Aorta (tissue), 5 donors: Measurements from ENCODE around the gene FBP1. TPM values are rescaled to one million over a fixed set of nuclear protein-coding genes. Genes with fewer than 3 reads are reported as not detected.

Experiments used
- ATAC-seq: fragments of 200-7000 bp; cut with Tn5 transposase; one replicate; pipeline ENCODE4 v1.9.1; 2022; ENCODE audit warnings: moderate library complexity; ENCODE audit not compliant: low FRiP score
- DNase-seq, 2 donors: peaks; one replicate each; pipeline ENCODE4 v3.0.0-alpha.2; 2020
- H3K27ac ChIP-seq, 2 donors: one replicate each; pipeline ENCODE4 v1.5.1; 2013; ENCODE audit warnings: low read length in 2 of 2, mild to moderate bottlenecking in 2 of 2, moderate library complexity in 2 of 2, control low read depth in 1 of 2, inconsistent platforms in 1 of 2, low read depth in 1 of 2
- H3K27me3 ChIP-seq, 2 donors: one replicate each; pipeline ENCODE4 v1.6.1; 2013; ENCODE audit warnings: control low read depth in 1 of 2, low read length in 1 of 2, mild to moderate bottlenecking in 1 of 2, moderate library complexity in 1 of 2; ENCODE audit not compliant: insufficient read depth in 2 of 2, control insufficient read depth in 1 of 2
- H3K36me3 ChIP-seq, 2 donors: one replicate each; pipeline ENCODE4 v1.6.1; 2013; ENCODE audit warnings: control low read depth in 1 of 2, low read length in 1 of 2, mild to moderate bottlenecking in 1 of 2; ENCODE audit not compliant: insufficient read depth in 2 of 2, control insufficient read depth in 1 of 2
- H3K4me1 ChIP-seq, 2 donors: one replicate each; pipeline ENCODE4 v1.6.1; 2013; ENCODE audit warnings: low read length in 2 of 2, control low read depth in 1 of 2, mild to moderate bottlenecking in 1 of 2, moderate library complexity in 1 of 2; ENCODE audit not compliant: insufficient read depth in 2 of 2, control insufficient read depth in 1 of 2
- H3K4me3 ChIP-seq, 2 donors: one replicate each; pipeline ENCODE4 v1.5.1; 2013; ENCODE audit warnings: low read length in 2 of 2, control low read depth in 1 of 2, mild to moderate bottlenecking in 1 of 2
- H3K9me3 ChIP-seq: one replicate; pipeline ENCODE4 v1.6.1; 2013; ENCODE audit warnings: mild to moderate bottlenecking, low read length; ENCODE audit not compliant: control insufficient read depth
- WGBS, 2 donors: extraction: QIAGEN DNeasy Blood & Tissue Kit; methylation state at CpG; one replicate each; pipeline ENCODE4 v1.1.7; 2013; 5-methylcytosine and 5-hydroxymethylcytosine counted together
- intact Hi-C, 2 donors: fragments of 100-400 bp; cut with DNase I; formaldehyde crosslinking; loops; one replicate each; pipeline versions ENCODE4 v1.14.2 to v1.15.0; 2022
- polyA plus RNA-seq, 2 donors: library from polyadenylated mRNA; stranded (reverse); fragments of 200-250 nt; gene quantifications; one replicate each; pipeline ENCODE4 v1.2.3, GENCODE V29; 2013
- total RNA-seq, 2 donors: library from RNA; stranded (reverse); fragmentation: NEBNext Ultra II Directional; extraction: Animal tissue kit (Norgen Biotek cat#: 25700); gene quantifications; one replicate each; pipeline ENCODE4 v1.2.1, GENCODE V29; 2021
- donor health status: healthy with polysubstance abuse.
- donor health status: Bipolar disorder and iron deficiency.
- donor health status: DM: no; HTN: no; CAD: no.
- donor health status: DM: no; HTN: no; CAD: no.
- donor health status: DM: yes; HTN: yes; CAD: no.

FBP1 gene
- total and polyA plus RNA-seq, 4 donors = 2.0 to 87.4 (median 5.7) TPM

DNA sequence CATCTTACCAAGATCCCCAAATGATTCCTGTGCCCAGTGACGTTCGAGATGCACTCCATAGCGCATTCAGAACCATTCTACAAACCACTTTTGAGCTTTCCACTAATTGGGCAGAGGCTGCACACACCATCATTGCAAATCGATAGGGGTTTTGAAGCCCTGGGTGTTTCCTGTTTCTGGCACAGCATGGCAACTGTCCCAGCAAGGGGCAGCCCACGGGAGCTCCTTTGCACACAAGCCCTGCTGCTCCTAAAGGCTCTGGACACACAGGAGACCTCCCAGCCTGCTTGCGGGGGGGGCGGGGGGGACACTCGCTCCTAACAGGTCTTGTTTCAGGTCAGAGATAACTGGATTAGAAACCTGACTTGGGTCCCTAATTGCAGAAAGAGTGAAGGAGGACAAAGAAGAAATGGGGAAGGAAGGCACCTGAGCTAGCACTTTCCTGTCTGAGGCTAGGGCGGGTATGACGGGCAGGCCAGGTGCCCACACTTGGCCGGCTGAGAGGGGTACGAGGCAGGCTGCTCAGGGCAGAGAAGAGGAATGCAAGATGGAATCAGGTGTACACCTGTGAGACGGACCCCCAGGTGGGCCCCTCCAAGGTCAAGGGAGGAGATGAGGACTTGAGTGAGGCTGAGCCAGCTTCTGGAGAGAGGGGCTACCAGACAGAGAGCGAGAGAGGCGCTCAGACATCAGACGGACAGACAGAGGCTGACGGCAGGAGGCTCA, 820 bp downstream of the FBP1 start:
- intact Hi-C loops = no loop called here
- no peaks in the 10 kb centered on the region for H3K4me1 ChIP-seq
- DNase-seq (peak in 1 of 2 donors; percentile 63), ATAC-seq (peak; percentile 39)
- H3K9me3 ChIP-seq = no peaks in the 10 kb centered on the region
- no peaks in the 10 kb centered on the region for H3K36me3 ChIP-seq
- WGBS, 2 donors = 82 to 84% methylated on average over 17 of the region's 17 CpGs
- H3K27me3 ChIP-seq = no peaks in the 10 kb centered on the region
- no peak overlapping the region for H3K27ac ChIP-seq
- peak overlapping the region in 1 of 2 donors; percentile 60 for H3K4me3 ChIP-seq

DNA sequence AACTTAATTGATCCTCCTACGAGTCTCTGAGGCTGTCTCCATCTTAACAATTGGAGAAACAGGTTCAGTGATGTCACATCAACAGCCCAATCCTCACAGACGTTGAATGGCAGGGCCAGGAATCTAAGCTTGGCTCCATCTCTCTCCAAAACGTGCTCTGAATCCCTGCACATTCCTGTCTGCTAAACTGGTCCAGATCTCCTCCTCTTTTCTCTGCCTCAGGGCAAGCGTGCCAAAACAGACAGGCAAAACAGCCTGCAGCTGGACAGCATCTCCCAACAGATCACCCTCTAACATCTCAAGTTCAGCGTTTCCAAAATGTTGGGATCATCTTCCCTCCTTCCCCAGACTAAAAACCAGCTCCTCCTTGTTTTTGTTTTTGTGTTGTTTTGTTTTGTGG, 6.6 kb downstream of the FBP1 start:
- Histone ChIP-seq H3K27ac (no peak overlapping the region), H3K4me1 (no peaks in the 10 kb centered on the region), H3K4me3 (no peak overlapping the region), H3K27me3 (no peaks in the 10 kb centered on the region), H3K36me3 (no peaks in the 10 kb centered on the region), H3K9me3 (no peaks in the 10 kb centered on the region)
- intact Hi-C loops = no loop called here
- ATAC-seq (no peak), DNase-seq (no peak)
- WGBS, 2 donors = 6 to 15% methylated on average over 5 of the region's 5 CpGs

DNA sequence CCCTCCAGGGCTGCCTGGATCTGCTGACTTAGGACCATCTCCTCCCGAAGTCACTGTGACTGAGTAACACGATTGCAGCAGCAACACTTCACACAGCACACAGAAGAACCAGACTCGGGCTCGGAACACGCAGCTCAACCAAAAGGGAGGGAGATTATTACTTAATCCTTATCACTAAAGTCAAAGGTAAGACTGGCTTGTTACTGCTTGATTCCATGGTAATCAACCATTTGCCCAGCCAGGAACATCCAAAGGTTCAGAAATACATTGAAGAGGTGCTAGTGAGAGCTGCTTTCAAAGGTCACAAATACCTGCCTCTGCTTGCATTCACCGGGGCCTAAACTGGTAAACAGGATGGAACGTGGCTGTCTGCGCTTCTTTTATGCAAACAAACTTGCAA, 7.7 kb downstream of the FBP1 start:
- intact Hi-C loops = no loop called here
- no peak for DNase-seq
- no peak overlapping the region for H3K4me3 ChIP-seq
- no peaks in the 10 kb centered on the region for H3K36me3 ChIP-seq
- no peaks in the 10 kb centered on the region for H3K9me3 ChIP-seq
- H3K4me1 ChIP-seq = no peaks in the 10 kb centered on the region
- H3K27ac ChIP-seq = no peak overlapping the region
- 79 to 84% methylated on average over 8 of the region's 8 CpGs for WGBS, 2 donors
- H3K27me3 ChIP-seq = no peaks in the 10 kb centered on the region
- no peak for ATAC-seq

DNA sequence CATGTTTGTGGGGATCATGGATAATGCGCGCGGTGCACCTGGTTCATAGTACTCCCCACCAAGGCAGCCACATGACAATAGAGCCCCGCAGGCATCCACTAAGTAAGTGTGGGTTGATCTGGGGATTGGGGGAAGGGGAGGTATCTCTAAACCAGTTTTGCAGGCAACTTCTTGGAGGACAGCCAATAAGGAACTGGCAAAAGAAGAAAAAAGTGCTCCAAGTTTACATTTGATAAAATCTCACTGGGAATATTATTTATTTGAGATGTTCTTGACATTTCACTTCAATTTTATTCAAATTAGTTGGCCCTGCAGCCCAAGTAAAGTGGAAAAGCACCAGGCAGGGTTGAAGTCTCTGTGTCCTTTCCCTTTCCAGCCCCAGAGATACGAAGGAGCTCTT, 8.5 kb downstream of the FBP1 start:
- intact Hi-C loops = no loop called here
- ATAC-seq (no peak), DNase-seq (no peak)
- no peak overlapping the region for H3K27ac ChIP-seq
- H3K4me1 ChIP-seq = no peaks in the 10 kb centered on the region
- H3K36me3 ChIP-seq = no peaks in the 10 kb centered on the region
- H3K4me3 ChIP-seq = no peak overlapping the region
- H3K27me3 ChIP-seq = no peaks in the 10 kb centered on the region
- WGBS, 2 donors = 70 to 77% methylated on average over 5 of the region's 5 CpGs
- H3K9me3 ChIP-seq = no peaks in the 10 kb centered on the region

DNA sequence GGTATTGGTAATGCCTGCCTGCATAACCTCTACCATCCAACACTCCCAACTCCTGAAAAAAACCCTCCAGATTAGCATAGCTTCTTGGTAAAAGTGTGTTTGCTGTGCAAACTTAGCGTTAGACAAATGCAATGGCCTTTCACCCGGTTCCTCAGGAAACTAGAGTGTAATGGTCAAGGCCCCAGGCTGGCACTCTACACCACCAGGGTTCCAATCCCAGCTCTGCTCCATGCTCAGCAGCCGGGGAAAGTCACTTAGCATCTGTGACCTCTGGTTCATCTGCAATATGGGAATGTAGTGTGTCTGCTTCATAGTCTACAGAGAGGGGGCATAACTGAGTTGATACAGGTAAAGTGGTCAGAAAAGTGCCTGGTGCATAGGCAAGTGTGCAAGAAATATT, 9.0 kb downstream of the FBP1 start:
- no peak overlapping the region for H3K4me3 ChIP-seq
- H3K27me3 ChIP-seq = no peaks in the 10 kb centered on the region
- no peak for ATAC-seq
- 94 to 97% methylated on average over 3 of the region's 3 CpGs for WGBS, 2 donors
- no peak overlapping the region for H3K27ac ChIP-seq
- H3K36me3 ChIP-seq = no peaks in the 10 kb centered on the region
- intact Hi-C loops = no loop called here
- H3K4me1 ChIP-seq = no peaks in the 10 kb centered on the region
- no peaks in the 10 kb centered on the region for H3K9me3 ChIP-seq
- DNase-seq = no peak

DNA sequence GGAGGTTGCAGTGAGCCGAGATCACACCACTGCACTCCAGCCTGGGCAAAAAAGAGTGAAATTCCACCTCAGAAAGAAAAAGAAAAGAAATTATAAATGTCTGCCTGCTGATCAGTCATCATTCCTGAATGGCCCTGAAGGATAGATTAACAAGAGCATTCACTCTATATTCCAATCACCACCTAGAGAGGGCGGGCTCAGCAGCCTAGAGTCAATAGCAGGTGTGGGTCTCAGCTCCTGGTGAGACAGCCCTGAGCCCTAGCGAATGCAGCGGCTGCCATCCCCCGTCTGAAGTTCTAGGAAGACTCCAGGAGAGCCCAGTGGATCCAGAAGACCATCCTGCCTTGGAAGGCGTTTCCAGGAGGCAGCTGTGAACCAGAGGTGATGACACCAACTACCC, 12.0 kb downstream of the FBP1 start:
- no peak overlapping the region for H3K4me3 ChIP-seq
- no peak for ATAC-seq
- 96% methylated on average over 6 of the region's 6 CpGs for WGBS, 2 donors
- intact Hi-C loops = no loop called here
- no peaks in the 10 kb centered on the region for H3K36me3 ChIP-seq
- H3K4me1 ChIP-seq = no peaks in the 10 kb centered on the region
- no peaks in the 10 kb centered on the region for H3K27me3 ChIP-seq
- H3K9me3 ChIP-seq = no peaks in the 10 kb centered on the region
- no peak for DNase-seq
- no peak overlapping the region for H3K27ac ChIP-seq

DNA sequence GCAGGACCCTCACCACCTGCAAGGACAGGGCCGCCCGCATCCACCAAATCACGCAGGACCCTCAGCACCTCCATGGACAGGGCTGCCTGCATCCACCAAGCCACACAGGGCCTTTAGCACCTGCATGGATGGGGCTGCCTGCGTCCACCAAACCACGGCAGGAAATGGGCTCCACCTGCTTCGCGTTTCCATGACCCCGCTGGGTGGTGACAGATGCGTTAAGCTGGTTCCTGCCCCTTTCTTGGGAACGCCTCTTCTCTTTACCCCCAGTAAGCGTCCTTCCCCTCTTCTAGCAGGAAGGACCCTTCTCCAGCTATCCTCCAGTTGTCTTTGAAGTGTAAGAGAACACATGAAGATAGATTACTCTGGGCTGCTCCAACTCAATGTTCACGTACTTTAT, 13.5 kb downstream of the FBP1 start:
- H3K27ac ChIP-seq = no peak overlapping the region
- no peak overlapping the region for H3K4me3 ChIP-seq
- no peaks in the 10 kb centered on the region for H3K9me3 ChIP-seq
- 86 to 88% methylated on average over 12 of the region's 12 CpGs for WGBS, 2 donors
- ATAC-seq (no peak), DNase-seq (no peak)
- no peaks in the 10 kb centered on the region for H3K27me3 ChIP-seq
- no peaks in the 10 kb centered on the region for H3K4me1 ChIP-seq
- H3K36me3 ChIP-seq = no peaks in the 10 kb centered on the region
- intact Hi-C loops = no loop called here

DNA sequence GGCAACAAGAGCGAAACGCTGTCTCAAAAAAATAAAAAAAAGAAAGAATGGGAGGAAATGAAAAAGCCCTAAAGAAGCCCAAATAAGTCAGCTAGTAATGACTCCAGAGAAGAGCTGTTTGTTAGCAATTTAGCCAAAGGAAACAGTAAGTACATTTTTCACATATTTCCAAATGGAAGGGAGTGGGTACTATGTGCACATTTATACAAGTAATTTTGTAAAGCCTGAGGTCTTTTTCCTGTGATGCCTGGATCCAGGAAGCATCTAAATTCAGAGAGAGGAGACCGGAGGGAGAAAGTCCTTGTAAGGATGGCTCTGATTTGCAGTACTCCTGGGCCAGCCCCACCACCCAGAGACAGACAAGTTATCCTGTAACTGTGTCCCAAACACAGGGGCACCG, 14.7 kb downstream of the FBP1 start:
- no peaks in the 10 kb centered on the region for H3K4me1 ChIP-seq
- H3K9me3 ChIP-seq = no peaks in the 10 kb centered on the region
- no peak overlapping the region for H3K4me3 ChIP-seq
- DNase-seq (no peak), ATAC-seq (no peak)
- intact Hi-C loops = no loop called here
- WGBS, 2 donors = 4 to 11% methylated on average over 4 of the region's 4 CpGs
- no peaks in the 10 kb centered on the region for H3K36me3 ChIP-seq
- no peaks in the 10 kb centered on the region for H3K27me3 ChIP-seq
- H3K27ac ChIP-seq = peak overlapping the region in 1 of 2 donors; percentile 29

DNA sequence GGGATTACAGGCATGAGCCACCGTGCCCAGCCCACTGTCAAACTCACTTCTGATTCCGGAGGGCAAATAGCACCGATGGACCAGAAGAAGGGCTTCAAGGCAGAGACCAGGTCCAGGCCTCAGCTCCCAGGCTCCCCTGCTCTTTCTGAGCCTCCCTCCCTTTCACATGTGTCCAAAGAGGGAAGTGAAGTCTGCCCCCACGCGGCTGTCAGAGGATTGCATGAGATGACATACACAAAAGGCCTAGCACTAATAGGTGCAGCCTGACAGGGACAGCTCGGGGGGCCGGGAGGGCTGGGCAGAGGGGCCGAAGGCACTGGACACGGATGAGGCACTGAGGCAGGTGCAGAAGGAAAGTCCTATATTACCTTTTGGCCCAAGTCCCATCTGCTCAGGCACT, 16.1 kb downstream of the FBP1 start:
- Histone ChIP-seq H3K27me3 (no peaks in the 10 kb centered on the region), H3K27ac (no peak overlapping the region), H3K9me3 (no peaks in the 10 kb centered on the region), H3K4me1 (peaks cover 0 to 7% of the 10 kb centered on the region in 2 donors), H3K36me3 (no peaks in the 10 kb centered on the region), H3K4me3 (no peak overlapping the region)
- intact Hi-C loops = no loop called here
- DNase-seq (no peak), ATAC-seq (no peak)
- WGBS, 2 donors = 83 to 87% methylated on average over 9 of the region's 9 CpGs
